Activated CD4-positive, alpha-beta T cell treated with anti-CD3 and anti-CD28 coated beads for 36 hours (primary cell): ENCODE data around the gene ZNF608. TPM values are rescaled to one million over a fixed set of nuclear protein-coding genes. Genes with fewer than 3 reads are reported as not detected.

Experiments
- ATAC-seq: fragments of 200-7000 bp; cut with Tn5 transposase; one replicate; pipeline ENCODE4 v1.10.0; 2021; ENCODE audit warnings: mild to moderate bottlenecking, moderate library complexity
- CTCF ChIA-PET: fragments of 350-600 bp; sonication (Branson Sonifier 250); formaldehyde crosslinking; loops from one replicate; lab custom pipeline; 2021; ENCODE audit warnings: antibody characterized with exemption; lab: Charles Lee
- POLR2A ChIA-PET: fragments of 350-600 bp; sonication (Branson Sonifier 250); formaldehyde crosslinking; loops from one replicate; lab custom pipeline; 2021; ENCODE audit warnings: antibody characterized with exemption, inconsistent platforms; lab: Charles Lee
- DNase-seq: peaks from one replicate; pipeline ENCODE4 v3.0.0-alpha.2; 2020
- H3K27ac Mint-ChIP-seq: one replicate; pipeline ENCODE4 v1.8.0; 2021; ENCODE audit warnings: mixed read lengths
- H3K27me3 Mint-ChIP-seq: one replicate; pipeline ENCODE4 v1.8.0; 2021; ENCODE audit warnings: mixed read lengths
- H3K36me3 Mint-ChIP-seq: one replicate; pipeline ENCODE4 v1.8.0; 2021; ENCODE audit warnings: low read depth, mixed read lengths
- H3K4me1 Mint-ChIP-seq: one replicate; pipeline ENCODE4 v1.8.0; 2021; ENCODE audit warnings: mixed read lengths
- H3K4me3 Mint-ChIP-seq: one replicate; pipeline ENCODE4 v1.8.0; 2021; ENCODE audit warnings: mild to moderate bottlenecking, moderate library complexity, mixed read lengths
- H3K9me3 Mint-ChIP-seq: one replicate; pipeline ENCODE4 v1.8.0; 2021; ENCODE audit warnings: low read depth, mixed read lengths
- intact Hi-C, 2 experiments: fragments of 100-400 bp; cut with DNase I in 1 of 2; cut with micrococcal nuclease in 1 of 2; formaldehyde crosslinking; loops; one replicate each; pipeline versions ENCODE4 v1.14.2 to v1.15.1; 2022 to 2024; cut with DNase I, micrococcal nuclease
- total RNA-seq, 2 experiments: library from RNA; stranded (reverse); gene quantifications; one replicate each; pipeline ENCODE4 v1.2.3, GENCODE V29; 2021

ZNF608 gene
- total RNA-seq, 2 experiments from 2014 or later: not detected

DNA sequence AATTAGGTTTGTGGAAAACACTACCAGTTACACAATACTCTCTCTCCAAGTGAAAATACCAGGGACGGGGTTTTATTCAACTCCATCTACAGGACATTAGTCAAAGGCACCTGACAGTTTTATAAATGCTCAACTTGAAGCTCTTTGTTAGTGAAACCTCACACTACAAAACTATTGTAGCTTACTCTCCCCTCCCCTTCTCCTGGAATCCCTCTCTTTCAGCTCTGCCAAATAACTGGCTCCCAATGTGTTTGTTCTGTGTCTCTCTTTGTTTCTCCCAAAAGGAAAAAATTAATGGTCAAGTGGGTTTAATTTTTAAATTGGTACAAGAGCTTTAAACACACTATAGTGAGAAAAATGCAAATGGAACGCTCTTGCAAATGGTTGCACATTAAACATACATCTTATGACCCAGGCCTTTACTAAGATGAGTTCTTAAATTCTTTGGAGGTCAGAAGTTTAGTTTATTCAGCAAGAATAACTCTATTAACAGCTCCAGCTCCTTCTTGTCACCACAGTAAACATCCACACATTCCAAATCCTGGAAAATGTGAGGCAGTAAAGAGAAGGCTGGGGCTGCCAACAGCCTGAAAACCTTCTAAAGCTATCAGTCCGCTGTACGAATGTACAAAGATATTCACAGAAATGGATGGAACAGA lies 48.4 kb downstream of the ZNF608 start:
- POLR2A ChIA-PET: no interaction called here
- DNase-seq (no peak), ATAC-seq (no peak)
- no peaks in the 10 kb centered on the region for H3K36me3 Mint-ChIP-seq
- H3K4me3 Mint-ChIP-seq: no peak overlapping the region
- no peaks in the 10 kb centered on the region for H3K4me1 Mint-ChIP-seq
- no peak overlapping the region for H3K27ac Mint-ChIP-seq
- peaks cover 2% of the 10 kb centered on the region for H3K27me3 Mint-ChIP-seq
- CTCF ChIA-PET: interaction anchor here (0.5 kb wide), 1 partner anchor 1031 kb away, joined by 3 read pairs; no protein-coding TSS in a partner anchor
- no peaks in the 10 kb centered on the region for H3K9me3 Mint-ChIP-seq
- intact Hi-C loops: no loop called here

DNA sequence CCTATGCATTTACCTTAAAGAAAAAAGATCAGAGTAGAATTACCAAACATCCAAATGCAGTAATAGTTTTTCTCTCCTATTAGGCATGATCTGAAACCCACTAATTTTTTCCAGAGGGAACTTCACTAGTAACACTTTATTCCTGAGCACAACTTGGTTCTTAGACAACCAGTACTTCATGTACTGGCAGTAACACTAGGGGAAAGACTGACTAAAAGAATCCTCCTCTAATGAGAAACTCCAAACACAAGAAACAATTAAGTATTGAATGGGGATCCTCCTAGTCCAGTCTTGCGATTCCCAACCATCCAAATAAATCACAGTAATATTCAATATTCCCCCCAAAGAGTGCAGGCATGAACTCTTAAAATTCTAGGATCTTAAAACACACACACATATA lies 48.9 kb downstream of the ZNF608 start:
- Mint-ChIP-seq H3K36me3 (no peaks in the 10 kb centered on the region), H3K9me3 (no peaks in the 10 kb centered on the region), H3K27me3 (peaks cover 2% of the 10 kb centered on the region), H3K27ac (no peak overlapping the region), H3K4me3 (no peak overlapping the region), H3K4me1 (no peaks in the 10 kb centered on the region)
- ChIA-PET POLR2A (no interaction called here), CTCF (interaction anchor here (0.5 to 0.7 kb wide), 2 partner anchors 10 to 1030 kb away, joined by 3 to 4 read pairs; no protein-coding TSS in a partner anchor)
- intact Hi-C loops: no loop called here
- ATAC-seq (no peak), DNase-seq (no peak)

GRCh38 chr5:124696898-124697297 lies 49.5 kb downstream of the ZNF608 start:
- no peak for ATAC-seq
- H3K4me1 Mint-ChIP-seq: no peaks in the 10 kb centered on the region
- H3K27ac Mint-ChIP-seq: no peak overlapping the region
- DNase-seq: no peak
- H3K27me3 Mint-ChIP-seq: peaks cover 2% of the 10 kb centered on the region
- ChIA-PET CTCF (interaction anchor here (0.7 kb wide), 1 partner anchor 11 kb away, joined by 4 read pairs; no protein-coding TSS in a partner anchor), POLR2A (no interaction called here)
- no peaks in the 10 kb centered on the region for H3K36me3 Mint-ChIP-seq
- intact Hi-C loops: no loop called here
- no peak overlapping the region for H3K4me3 Mint-ChIP-seq
- no peaks in the 10 kb centered on the region for H3K9me3 Mint-ChIP-seq
